ACC112 (cell line): ENCODE results near the gene CCDC192.

Experiments used
- H2AFZ ChIP-seq: fragments of 200-600 bp; sonication (generic); one replicate; pipeline ENCODE4 v1.6.0; 2017; ENCODE audit warnings: antibody characterized with exemption, low read length; ENCODE audit not compliant: unreplicated experiment
- H3K27ac ChIP-seq: fragments of 200-600 bp; sonication (generic); 2 replicates; pipeline ENCODE4 v1.5.1; 2014; ENCODE audit warnings: low read depth, mild to moderate bottlenecking, antibody characterized with exemption, low read length, moderate library complexity
- H3K27me3 ChIP-seq: fragments of 200-600 bp; sonication (generic); 2 replicates; pipeline ENCODE4 v1.6.1; 2014; ENCODE audit warnings: mild to moderate bottlenecking, antibody characterized with exemption, low read length, moderate library complexity, mixed read lengths; ENCODE audit not compliant: insufficient read depth
- H3K36me3 ChIP-seq: fragments of 200-600 bp; sonication (generic); 2 replicates; pipeline ENCODE4 v1.6.1; 2016; ENCODE audit warnings: mild to moderate bottlenecking, antibody characterized with exemption, low read length, moderate library complexity, mixed read lengths; ENCODE audit not compliant: insufficient read depth
- H3K4me1 ChIP-seq: fragments of 200-600 bp; sonication (generic); one replicate; pipeline ENCODE4 v1.6.1; 2016; ENCODE audit warnings: low read length, mixed read lengths; ENCODE audit not compliant: insufficient read depth, unreplicated experiment, control insufficient read depth
- H3K4me3 ChIP-seq: fragments of 200-600 bp; sonication (generic); 2 replicates; pipeline ENCODE4 v1.5.1; 2014; ENCODE audit warnings: mild to moderate bottlenecking, low read depth, low read length
- H3K79me2 ChIP-seq: fragments of 200-600 bp; sonication (generic); one replicate; pipeline ENCODE4 v1.6.0; 2016; ENCODE audit warnings: low read length; ENCODE audit not compliant: control insufficient read depth, unreplicated experiment, insufficient read depth

The CCDC192 gene

GRCh38 chr5:127863161-127863560, 160.0 kb downstream of the CCDC192 start:
- peak overlapping the region; percentile 88 for H3K27ac ChIP-seq

GRCh38 chr5:127863610-127864395, 160.6 kb downstream of the CCDC192 start:
- peak overlapping the region; percentile 88 for H3K27ac ChIP-seq
- H3K4me1 ChIP-seq: peaks cover 25% of the 10 kb centered on the region
- H3K36me3 ChIP-seq: no peaks in the 10 kb centered on the region
- no peaks in the 10 kb centered on the region for H3K79me2 ChIP-seq
- no peak overlapping the region for H2AFZ ChIP-seq
- peak overlapping the region; percentile 57; the same call in 1 of the 2 replicates for H3K4me3 ChIP-seq
- H3K27me3 ChIP-seq: no peaks in the 10 kb centered on the region

More at GRCh38 chr5:127863161-127863560, 160.0 kb downstream of the CCDC192 start:
- Histone ChIP-seq H3K36me3 (no peaks in the 10 kb centered on the region), H3K4me1 (peaks cover 25% of the 10 kb centered on the region), H3K79me2 (no peaks in the 10 kb centered on the region), H3K27me3 (no peaks in the 10 kb centered on the region), H2AFZ (no peak overlapping the region), H3K4me3 (no peak overlapping the region)

GRCh38 chr5:127864511-127864910, 161.3 kb downstream of the CCDC192 start:
- H3K27ac ChIP-seq: peak overlapping the region; percentile 88
- no peaks in the 10 kb centered on the region for H3K27me3 ChIP-seq
- peaks cover 25% of the 10 kb centered on the region for H3K4me1 ChIP-seq

GRCh38 chr5:127865273-127865672, 162.1 kb downstream of the CCDC192 start:
- Histone ChIP-seq H3K36me3 (no peaks in the 10 kb centered on the region), H2AFZ (no peak overlapping the region), H3K79me2 (no peaks in the 10 kb centered on the region), H3K27me3 (no peaks in the 10 kb centered on the region), H3K4me3 (no peak overlapping the region), H3K4me1 (peaks cover 27% of the 10 kb centered on the region), H3K27ac (no peak overlapping the region)

More at GRCh38 chr5:127864511-127864910, 161.3 kb downstream of the CCDC192 start:
- H2AFZ ChIP-seq: no peak overlapping the region
- no peaks in the 10 kb centered on the region for H3K79me2 ChIP-seq
- peak overlapping the region; percentile 57; the same call in 1 of the 2 replicates for H3K4me3 ChIP-seq
- H3K36me3 ChIP-seq: no peaks in the 10 kb centered on the region

- Histone ChIP-seq H3K4me3 (no peak overlapping the region), H3K27me3 (no peaks in the 10 kb centered on the region), H3K27ac (no peak overlapping the region), H2AFZ (no peak overlapping the region), H3K79me2 (no peaks in the 10 kb centered on the region), H3K36me3 (no peaks in the 10 kb centered on the region), H3K4me1 (peaks cover 43% of the 10 kb centered on the region)
Observed at GRCh38 chr5:127867022-127867783, 164.0 kb downstream of the CCDC192 start.

GRCh38 chr5:127870914-127871313, 167.7 kb downstream of the CCDC192 start:
- Histone ChIP-seq H2AFZ (peak overlapping the region; percentile 41), H3K4me1 (peaks cover 33% of the 10 kb centered on the region), H3K79me2 (no peaks in the 10 kb centered on the region), H3K27ac (peak overlapping the region; percentile 79), H3K27me3 (no peaks in the 10 kb centered on the region), H3K4me3 (no peak overlapping the region), H3K36me3 (no peaks in the 10 kb centered on the region)

- Histone ChIP-seq H3K36me3 (no peaks in the 10 kb centered on the region), H3K4me3 (0 out of 2 replicates have a peak overlapping the region, but pooled peaks have one; percentile 1), H2AFZ (peak overlapping the region; percentile 41), H3K27me3 (no peaks in the 10 kb centered on the region), H3K4me1 (peaks cover 40% of the 10 kb centered on the region), H3K79me2 (no peaks in the 10 kb centered on the region), H3K27ac (peak overlapping the region; percentile 79)
Observed at GRCh38 chr5:127871503-127872153, 168.4 kb downstream of the CCDC192 start.

GRCh38 chr5:127872494-127872893, 169.3 kb downstream of the CCDC192 start:
- Histone ChIP-seq H3K27ac (peak overlapping the region; percentile 79), H3K4me1 (peaks cover 41% of the 10 kb centered on the region), H3K4me3 (no peak overlapping the region), H3K27me3 (no peaks in the 10 kb centered on the region), H3K36me3 (no peaks in the 10 kb centered on the region), H3K79me2 (no peaks in the 10 kb centered on the region), H2AFZ (no peak overlapping the region)

- H3K27ac ChIP-seq: no peak overlapping the region
- H3K36me3 ChIP-seq: no peaks in the 10 kb centered on the region
- H3K4me1 ChIP-seq: peaks cover 38% of the 10 kb centered on the region
- H3K79me2 ChIP-seq: no peaks in the 10 kb centered on the region
- H3K4me3 ChIP-seq: no peak overlapping the region
- no peaks in the 10 kb centered on the region for H3K27me3 ChIP-seq
- H2AFZ ChIP-seq: peak overlapping the region; percentile 96
Observed at GRCh38 chr5:127875235-127876021, 172.2 kb downstream of the CCDC192 start.

GRCh38 chr5:127876384-127876783, 173.2 kb downstream of the CCDC192 start:
- Histone ChIP-seq H2AFZ (peak overlapping the region; percentile 41), H3K4me3 (no peak overlapping the region), H3K4me1 (peaks cover 29% of the 10 kb centered on the region), H3K27me3 (no peaks in the 10 kb centered on the region), H3K79me2 (no peaks in the 10 kb centered on the region), H3K36me3 (no peaks in the 10 kb centered on the region), H3K27ac (no peak overlapping the region)
